ENCODE measurements around the gene TTC21B.

Gene TTC21B

DNA sequence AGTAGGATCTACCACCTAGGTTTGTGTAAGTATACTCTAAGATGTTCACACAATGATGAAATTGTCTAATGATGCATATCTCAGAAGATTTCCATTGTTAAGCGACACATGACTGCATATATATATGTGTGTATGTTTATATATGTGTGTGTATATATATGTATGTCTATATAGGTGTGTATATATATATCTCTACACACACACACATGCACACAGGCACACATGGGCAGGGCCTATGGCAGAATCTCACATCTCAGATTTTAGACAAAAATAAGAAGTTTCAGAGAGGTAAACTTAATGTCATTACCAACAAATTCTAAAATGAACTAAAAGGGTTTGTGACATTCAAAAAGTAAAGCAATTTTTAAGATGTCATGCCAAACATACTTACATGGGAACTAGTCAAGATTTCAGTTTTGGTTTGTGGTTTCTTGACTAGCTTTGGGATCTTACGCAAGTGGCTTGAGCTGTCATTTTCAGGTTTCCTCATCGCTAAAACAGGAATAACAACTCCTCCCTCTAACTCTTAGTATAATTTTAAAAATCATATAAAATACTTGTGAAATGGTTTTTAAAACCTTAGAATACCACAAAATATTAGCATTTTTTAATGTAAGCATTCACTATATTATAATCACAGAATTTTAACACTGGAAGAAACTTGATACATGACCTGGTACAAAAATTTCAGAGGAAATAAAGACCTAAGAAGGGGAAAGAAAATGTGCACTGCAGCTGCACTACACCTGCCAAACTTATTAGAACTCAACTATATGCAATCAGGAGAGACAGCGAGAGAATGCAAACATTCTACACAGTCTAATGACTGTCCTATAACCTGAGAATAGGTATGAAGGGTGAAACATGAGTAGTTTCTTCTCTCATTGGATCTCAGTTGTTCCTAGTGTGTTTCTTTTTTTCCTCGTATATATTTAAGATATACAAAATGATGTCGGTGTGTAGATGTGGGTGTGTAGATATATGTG, 75.7 kb downstream of the TTC21B start:
- DNase-seq (ENCODE audit: low read depth), result peak; percentile 35
- no peak overlapping the region for H3K4me3 ChIP-seq (ENCODE audit: low read depth, low read length)
- TF ChIP-seq, protein P1, sequence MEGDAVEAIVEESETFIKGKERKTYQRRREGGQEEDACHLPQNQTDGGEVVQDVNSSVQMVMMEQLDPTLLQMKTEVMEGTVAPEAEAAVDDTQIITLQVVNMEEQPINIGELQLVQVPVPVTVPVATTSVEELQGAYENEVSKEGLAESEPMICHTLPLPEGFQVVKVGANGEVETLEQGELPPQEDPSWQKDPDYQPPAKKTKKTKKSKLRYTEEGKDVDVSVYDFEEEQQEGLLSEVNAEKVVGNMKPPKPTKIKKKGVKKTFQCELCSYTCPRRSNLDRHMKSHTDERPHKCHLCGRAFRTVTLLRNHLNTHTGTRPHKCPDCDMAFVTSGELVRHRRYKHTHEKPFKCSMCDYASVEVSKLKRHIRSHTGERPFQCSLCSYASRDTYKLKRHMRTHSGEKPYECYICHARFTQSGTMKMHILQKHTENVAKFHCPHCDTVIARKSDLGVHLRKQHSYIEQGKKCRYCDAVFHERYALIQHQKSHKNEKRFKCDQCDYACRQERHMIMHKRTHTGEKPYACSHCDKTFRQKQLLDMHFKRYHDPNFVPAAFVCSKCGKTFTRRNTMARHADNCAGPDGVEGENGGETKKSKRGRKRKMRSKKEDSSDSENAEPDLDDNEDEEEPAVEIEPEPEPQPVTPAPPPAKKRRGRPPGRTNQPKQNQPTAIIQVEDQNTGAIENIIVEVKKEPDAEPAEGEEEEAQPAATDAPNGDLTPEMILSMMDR (IDR thresholded peaks at IDR 0.05; ENCODE audit: low read depth, low read length, missing control alignments), result no peak

DNA sequence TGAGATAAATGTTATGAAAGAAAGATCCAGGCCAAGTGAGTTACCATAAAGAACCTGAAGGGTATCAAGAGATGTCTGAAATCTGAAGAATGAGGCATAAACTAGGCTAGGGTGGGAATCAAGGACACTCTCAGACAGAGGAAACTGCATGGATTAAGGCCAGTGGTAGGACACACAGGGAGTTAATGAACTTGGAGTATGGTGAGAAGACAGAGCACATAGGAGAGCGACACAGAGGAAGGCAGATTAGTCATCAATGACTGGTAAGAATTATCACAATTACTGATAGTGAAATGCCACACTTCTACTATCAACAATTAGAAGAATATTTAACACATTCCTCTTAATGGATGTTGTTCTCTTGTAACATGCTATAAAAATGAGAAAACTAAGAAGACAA, 76.9 kb downstream of the TTC21B start:
- no peak for DNase-seq (ENCODE audit: low read depth)
- TF ChIP-seq, protein P1 (IDR thresholded peaks at IDR 0.05; ENCODE audit: low read depth, low read length, missing control alignments), result no peak
- H3K4me3 ChIP-seq (ENCODE audit: low read depth, low read length), result no peak overlapping the region

DNA sequence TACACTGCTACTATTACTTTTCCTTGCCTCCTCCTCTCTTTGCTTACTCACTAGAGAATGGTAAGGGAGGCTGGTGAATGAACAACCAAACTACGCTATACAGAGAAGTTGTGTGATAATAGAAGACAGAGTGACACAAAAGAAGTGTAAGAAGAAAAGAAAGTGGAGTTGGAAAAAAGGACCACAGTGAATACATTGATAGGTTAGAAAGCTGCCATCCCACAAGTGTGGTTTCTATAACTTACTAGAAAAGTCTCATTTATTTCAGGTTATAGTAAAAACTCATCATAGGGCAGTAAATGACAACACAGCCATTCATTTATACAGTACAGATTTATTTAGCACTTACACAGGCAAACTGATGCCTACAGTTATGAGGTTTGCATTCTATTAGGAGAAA, 77.3 kb downstream of the TTC21B start:
- TF ChIP-seq, protein P1 (IDR thresholded peaks at IDR 0.05; ENCODE audit: low read depth, low read length, missing control alignments), result no peak
- no peak overlapping the region for H3K4me3 ChIP-seq (ENCODE audit: low read depth, low read length)
- DNase-seq (ENCODE audit: low read depth), result no peak

DNA sequence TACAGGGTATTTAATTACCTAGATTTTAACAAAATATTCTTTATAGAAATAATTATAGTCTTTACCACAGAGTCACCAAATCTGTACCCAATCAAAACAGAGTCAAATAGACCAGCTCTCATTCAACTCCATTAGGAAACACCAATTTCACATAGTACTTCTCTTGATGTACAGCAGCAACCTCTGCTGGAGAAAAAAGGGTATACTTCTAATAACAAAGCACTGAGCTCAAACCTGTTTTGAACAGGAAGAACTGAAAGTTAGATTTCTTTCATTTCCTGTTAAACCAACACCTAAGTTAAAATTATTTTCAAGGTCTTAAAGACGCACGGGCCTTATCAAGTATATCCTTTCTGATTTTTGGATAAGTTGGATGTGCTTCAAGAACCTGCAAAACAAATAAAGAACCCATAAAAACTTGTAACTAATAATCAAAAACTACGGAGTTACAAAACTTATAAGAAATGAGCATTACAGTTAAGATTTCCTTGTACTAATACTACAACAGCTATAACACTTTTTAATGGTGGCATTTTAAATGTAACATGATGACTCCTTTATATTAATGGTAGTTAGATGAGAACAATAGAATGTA, 79.0 kb downstream of the TTC21B start:
- TF ChIP-seq, protein P1 (IDR thresholded peaks at IDR 0.05; ENCODE audit: low read depth, low read length, missing control alignments), result peak; percentile 53
- no peak overlapping the region for H3K4me3 ChIP-seq (ENCODE audit: low read depth, low read length)
- DNase-seq (ENCODE audit: low read depth), result peak; percentile 55

DNA sequence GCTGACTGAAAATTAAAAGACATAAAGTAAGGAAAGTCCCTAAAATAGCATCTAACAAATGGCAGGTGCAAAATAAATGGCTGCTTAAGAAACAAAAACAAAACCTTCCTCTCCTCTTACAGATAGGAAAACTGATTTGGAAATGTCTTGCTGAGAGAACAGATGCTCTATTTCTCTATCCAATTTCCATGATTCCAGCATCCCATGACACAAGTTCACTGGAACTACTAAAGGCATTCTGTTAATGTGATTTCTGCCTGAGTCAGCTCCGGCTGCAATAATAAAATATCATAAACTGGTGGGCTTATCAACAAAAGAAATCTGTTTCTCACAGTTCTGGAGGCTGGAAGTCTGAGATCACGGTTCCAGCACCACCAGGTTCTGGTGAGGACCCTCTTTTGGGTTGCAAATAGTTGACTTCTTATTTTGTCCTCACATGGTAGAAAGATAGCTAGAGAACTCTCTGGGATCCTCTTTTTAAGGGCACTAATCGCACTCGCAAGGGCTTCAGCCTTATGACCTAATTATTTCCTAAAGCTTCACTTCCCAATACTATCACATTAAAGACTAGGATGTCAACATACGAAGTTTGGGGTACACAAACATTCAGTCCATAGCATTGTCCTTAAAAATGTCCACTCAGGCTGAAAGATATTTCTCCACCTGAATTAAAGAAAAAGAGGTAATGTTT, 81.3 kb downstream of the TTC21B start:
- no peak for DNase-seq (ENCODE audit: low read depth)
- H3K4me3 ChIP-seq (ENCODE audit: low read depth, low read length), result no peak overlapping the region
- TF ChIP-seq, protein P1 (IDR thresholded peaks at IDR 0.05; ENCODE audit: low read depth, low read length, missing control alignments), result no peak

DNA sequence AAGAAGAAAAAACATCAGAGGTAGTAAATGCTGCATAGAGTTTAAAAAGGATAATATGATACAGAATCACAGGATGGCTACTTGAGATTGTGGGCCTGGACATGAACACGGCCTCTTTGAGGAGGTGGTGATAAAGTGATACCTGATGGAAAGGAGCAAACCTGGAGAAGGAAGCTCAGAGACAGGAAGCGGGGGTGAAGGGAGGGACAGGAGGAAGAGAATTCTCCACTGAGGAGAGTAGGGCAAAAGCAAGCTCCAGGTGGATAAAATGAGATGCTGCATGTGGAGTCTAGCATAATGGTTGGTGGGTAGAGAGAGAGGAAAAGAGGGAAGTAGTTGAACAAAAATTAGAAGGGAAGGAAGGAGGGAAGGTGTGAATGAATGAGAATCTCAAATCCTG, 82.6 kb downstream of the TTC21B start:
- TF ChIP-seq, protein P1 (IDR thresholded peaks at IDR 0.05; ENCODE audit: low read depth, low read length, missing control alignments), result no peak

More for the DNA sequence above, 82.6 kb downstream of the TTC21B start:
- no peak for DNase-seq (ENCODE audit: low read depth)
- no peak overlapping the region for H3K4me3 ChIP-seq (ENCODE audit: low read depth, low read length)
